ENCODE measurements around the gene C1orf35. TPM values are rescaled to one million over a fixed set of nuclear protein-coding genes. Genes with fewer than 3 reads are reported as not detected.

C1orf35 gene
- total RNA-seq, 1 donor, result 5.4 TPM

DNA sequence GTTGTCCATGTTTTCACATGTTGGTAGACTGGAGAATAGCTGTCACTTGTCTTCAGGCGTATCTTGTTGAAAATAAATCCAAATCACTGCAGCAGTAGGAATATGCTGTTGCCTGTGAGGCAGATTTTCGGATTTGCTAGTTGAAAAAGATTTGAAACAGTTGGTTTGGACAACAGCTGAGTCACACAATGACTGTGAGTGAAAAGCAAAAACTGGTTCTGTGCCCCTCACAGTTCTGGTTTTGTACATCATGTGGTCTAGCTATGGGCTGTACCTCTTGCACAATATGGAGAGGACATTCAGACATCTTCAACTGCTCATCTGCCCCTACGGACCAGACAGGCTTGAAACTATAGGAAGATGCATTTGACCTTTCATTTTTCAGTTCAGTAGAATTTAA is 18.8 kb downstream of the C1orf35 start:
- Histone ChIP-seq H3K4me2 (ENCODE audit: insufficient read depth, low read length) (peak overlapping the region; percentile 100), H3K4me1 (ENCODE audit: insufficient read depth, low read length) (peaks cover 57% of the 10 kb centered on the region), H2AFZ (ENCODE audit: low read length) (no peak overlapping the region), H3K36me3 (ENCODE audit: insufficient read depth, low read length) (peaks cover 19% of the 10 kb centered on the region), H3K79me2 (ENCODE audit: insufficient read depth, low read length) (peaks cover 94% of the 10 kb centered on the region), H3K27ac (ENCODE audit: low read depth, low read length) (peak overlapping the region; percentile 91), H4K20me1 (ENCODE audit: insufficient read depth, low read length) (peaks cover 83% of the 10 kb centered on the region), H3K27me3 (ENCODE audit: insufficient read depth, low read length) (no peaks in the 10 kb centered on the region), H3K9me3 (ENCODE audit: low read depth, low read length) (no peaks in the 10 kb centered on the region), H3K4me3 (ENCODE audit: insufficient read depth, low read length) (peak overlapping the region; percentile 94)
- DNase-seq (ENCODE audit: insufficient read length, low spot score, missing footprints), result peak; percentile 98
- TF ChIP-seq, protein P1, sequence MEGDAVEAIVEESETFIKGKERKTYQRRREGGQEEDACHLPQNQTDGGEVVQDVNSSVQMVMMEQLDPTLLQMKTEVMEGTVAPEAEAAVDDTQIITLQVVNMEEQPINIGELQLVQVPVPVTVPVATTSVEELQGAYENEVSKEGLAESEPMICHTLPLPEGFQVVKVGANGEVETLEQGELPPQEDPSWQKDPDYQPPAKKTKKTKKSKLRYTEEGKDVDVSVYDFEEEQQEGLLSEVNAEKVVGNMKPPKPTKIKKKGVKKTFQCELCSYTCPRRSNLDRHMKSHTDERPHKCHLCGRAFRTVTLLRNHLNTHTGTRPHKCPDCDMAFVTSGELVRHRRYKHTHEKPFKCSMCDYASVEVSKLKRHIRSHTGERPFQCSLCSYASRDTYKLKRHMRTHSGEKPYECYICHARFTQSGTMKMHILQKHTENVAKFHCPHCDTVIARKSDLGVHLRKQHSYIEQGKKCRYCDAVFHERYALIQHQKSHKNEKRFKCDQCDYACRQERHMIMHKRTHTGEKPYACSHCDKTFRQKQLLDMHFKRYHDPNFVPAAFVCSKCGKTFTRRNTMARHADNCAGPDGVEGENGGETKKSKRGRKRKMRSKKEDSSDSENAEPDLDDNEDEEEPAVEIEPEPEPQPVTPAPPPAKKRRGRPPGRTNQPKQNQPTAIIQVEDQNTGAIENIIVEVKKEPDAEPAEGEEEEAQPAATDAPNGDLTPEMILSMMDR (IDR thresholded peaks at IDR 0.05; ENCODE audit: extremely low read depth, low read depth, low read length), result no peak

DNA sequence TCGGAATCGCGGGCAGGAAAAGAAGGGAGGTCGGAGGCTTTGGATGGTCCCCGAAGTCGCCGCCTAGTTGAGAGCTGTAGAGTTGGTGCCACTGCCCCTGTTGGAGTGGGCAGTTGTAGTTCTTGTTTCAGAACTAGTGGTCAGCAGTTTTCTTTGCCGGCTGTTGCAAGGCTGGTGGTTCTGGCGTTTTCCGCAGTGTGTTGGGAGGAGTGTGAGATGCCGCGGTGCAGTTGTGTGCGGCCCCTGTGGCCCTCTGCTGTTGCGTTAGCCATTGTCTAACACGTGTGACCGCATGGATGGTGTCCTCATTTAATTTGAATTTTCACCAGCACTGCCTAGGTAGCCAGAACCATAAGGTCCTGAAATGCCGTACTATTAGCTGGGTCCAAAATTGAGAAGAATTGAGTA is 19.2 kb downstream of the C1orf35 start:
- H3K4me1 ChIP-seq (ENCODE audit: insufficient read depth, low read length), result peaks cover 54% of the 10 kb centered on the region
- peak; percentile 84 for DNase-seq (ENCODE audit: insufficient read length, low spot score, missing footprints)

GRCh38 chr1:228082918-228083870 is 19.9 kb downstream of the C1orf35 start:
- H3K79me2 ChIP-seq (ENCODE audit: insufficient read depth, low read length), result peaks cover 88% of the 10 kb centered on the region
- peak overlapping the region; percentile 100 for H3K4me2 ChIP-seq (ENCODE audit: insufficient read depth, low read length)
- H2AFZ ChIP-seq (ENCODE audit: low read length), result no peak overlapping the region
- TF ChIP-seq, protein P1 (IDR thresholded peaks at IDR 0.05; ENCODE audit: extremely low read depth, low read depth, low read length), result no peak
- peak; percentile 84 for DNase-seq (ENCODE audit: insufficient read length, low spot score, missing footprints)
- peak overlapping the region; percentile 94 for H3K4me3 ChIP-seq (ENCODE audit: insufficient read depth, low read length)
- peak overlapping the region; percentile 91 for H3K27ac ChIP-seq (ENCODE audit: low read depth, low read length)
- H3K4me1 ChIP-seq (ENCODE audit: insufficient read depth, low read length), result peaks cover 48% of the 10 kb centered on the region
- H3K36me3 ChIP-seq (ENCODE audit: insufficient read depth, low read length), result peaks cover 8% of the 10 kb centered on the region
- H4K20me1 ChIP-seq (ENCODE audit: insufficient read depth, low read length), result peaks cover 81% of the 10 kb centered on the region
- H3K27me3 ChIP-seq (ENCODE audit: insufficient read depth, low read length), result no peaks in the 10 kb centered on the region
- no peaks in the 10 kb centered on the region for H3K9me3 ChIP-seq (ENCODE audit: low read depth, low read length)

More for the DNA sequence above, 19.2 kb downstream of the C1orf35 start:
- H3K4me2 ChIP-seq (ENCODE audit: insufficient read depth, low read length), result peak overlapping the region; percentile 100
- H3K79me2 ChIP-seq (ENCODE audit: insufficient read depth, low read length), result peaks cover 94% of the 10 kb centered on the region
- H3K9me3 ChIP-seq (ENCODE audit: low read depth, low read length), result no peaks in the 10 kb centered on the region
- TF ChIP-seq, protein P1 (IDR thresholded peaks at IDR 0.05; ENCODE audit: extremely low read depth, low read depth, low read length), result no peak
- no peak overlapping the region for H2AFZ ChIP-seq (ENCODE audit: low read length)
- peaks cover 83% of the 10 kb centered on the region for H4K20me1 ChIP-seq (ENCODE audit: insufficient read depth, low read length)
- H3K36me3 ChIP-seq (ENCODE audit: insufficient read depth, low read length), result peaks cover 15% of the 10 kb centered on the region
- peak overlapping the region; percentile 91 for H3K27ac ChIP-seq (ENCODE audit: low read depth, low read length)
- H3K27me3 ChIP-seq (ENCODE audit: insufficient read depth, low read length), result no peaks in the 10 kb centered on the region
- H3K4me3 ChIP-seq (ENCODE audit: insufficient read depth, low read length), result peak overlapping the region; percentile 94

Measured in osteoblast (primary cell).